ENCODE results near the gene MRPL55.

- TF ChIP-seq STAT6 (CRISPR knock-in tag; IDR thresholded peaks at IDR 0.05; ENCODE audit: borderline replicate concordance): no peak
- TF ChIP-seq POLR2A (IDR thresholded peaks at IDR 0.05; ENCODE audit: insufficient read depth in 1 of 2, low read depth in 2 of 2, low read length in 2 of 2): no peak
- TF ChIP-seq REPIN1 (CRISPR knock-in tag; IDR thresholded peaks at IDR 0.05; ENCODE audit: borderline replicate concordance, low read depth): no peak
- TF ChIP-seq ZNF362 (CRISPR knock-in tag; IDR thresholded peaks at IDR 0.05; ENCODE audit: borderline replicate concordance): no peak
- TF ChIP-seq, protein P1, sequence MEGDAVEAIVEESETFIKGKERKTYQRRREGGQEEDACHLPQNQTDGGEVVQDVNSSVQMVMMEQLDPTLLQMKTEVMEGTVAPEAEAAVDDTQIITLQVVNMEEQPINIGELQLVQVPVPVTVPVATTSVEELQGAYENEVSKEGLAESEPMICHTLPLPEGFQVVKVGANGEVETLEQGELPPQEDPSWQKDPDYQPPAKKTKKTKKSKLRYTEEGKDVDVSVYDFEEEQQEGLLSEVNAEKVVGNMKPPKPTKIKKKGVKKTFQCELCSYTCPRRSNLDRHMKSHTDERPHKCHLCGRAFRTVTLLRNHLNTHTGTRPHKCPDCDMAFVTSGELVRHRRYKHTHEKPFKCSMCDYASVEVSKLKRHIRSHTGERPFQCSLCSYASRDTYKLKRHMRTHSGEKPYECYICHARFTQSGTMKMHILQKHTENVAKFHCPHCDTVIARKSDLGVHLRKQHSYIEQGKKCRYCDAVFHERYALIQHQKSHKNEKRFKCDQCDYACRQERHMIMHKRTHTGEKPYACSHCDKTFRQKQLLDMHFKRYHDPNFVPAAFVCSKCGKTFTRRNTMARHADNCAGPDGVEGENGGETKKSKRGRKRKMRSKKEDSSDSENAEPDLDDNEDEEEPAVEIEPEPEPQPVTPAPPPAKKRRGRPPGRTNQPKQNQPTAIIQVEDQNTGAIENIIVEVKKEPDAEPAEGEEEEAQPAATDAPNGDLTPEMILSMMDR (CRISPR knock-in tag; IDR thresholded peaks at IDR 0.05): no peak
- TF ChIP-seq DNMT1 (CRISPR knock-in tag; IDR thresholded peaks at IDR 0.05): no peak
- no peak for TF ChIP-seq MAFK (conservative IDR thresholded peaks at IDR 0.05 in 1 of 2, IDR thresholded peaks at IDR 0.05 in 1 of 2; ENCODE audit: low read length in 2 of 2)
Measured at GRCh38 chr1:228120857-228121489, 11.9 kb upstream of the MRPL55 start.

Measured in HepG2 (cell line).